HFFc6 (cell line): ENCODE measurements around the gene MVB12B. TPM values are rescaled to one million over a fixed set of nuclear protein-coding genes. Genes with fewer than 3 reads are reported as not detected.

ENCODE experiments used
- DNase-seq: peaks from one replicate; pipeline ENCODE4 v3.0.0-alpha.2; 2018
- H3K27ac Mint-ChIP-seq: 2 replicates; pipeline ENCODE4 v1.8.0; 2020; ENCODE audit warnings: mild to moderate bottlenecking, mixed read lengths
- H3K27me3 Mint-ChIP-seq: 2 replicates; pipeline ENCODE4 v1.8.0; 2021; ENCODE audit warnings: mild to moderate bottlenecking, moderate library complexity, mixed read lengths; ENCODE audit not compliant: insufficient read depth
- H3K36me3 Mint-ChIP-seq: 2 replicates; pipeline ENCODE4 v1.8.0; 2021; ENCODE audit warnings: low read depth, mixed read lengths
- H3K4me1 Mint-ChIP-seq: 2 replicates; pipeline ENCODE4 v1.8.0; 2020; ENCODE audit warnings: low read depth, mixed read lengths
- H3K4me3 Mint-ChIP-seq: 2 replicates; pipeline ENCODE4 v1.8.0; 2020; ENCODE audit warnings: mild to moderate bottlenecking, moderate library complexity, mixed read lengths
- H3K9me3 Mint-ChIP-seq: 2 replicates; pipeline ENCODE4 v1.8.0; 2020; ENCODE audit warnings: mild to moderate bottlenecking, mixed read lengths
- total RNA-seq, 6 experiments: library from RNA; stranded (reverse); fragmentation: NEBNext Ultra II Directional; extraction: Animal tissue kit (Norgen Biotek cat#: 25700); gene quantifications; 2 replicates in 1 of 6; 3 replicates in 5 of 6; pipeline ENCODE4 v1.2.3, GENCODE V29; 2021
- TF ChIP-seq, protein P1 (sequence below): fragments of 200-600 bp; sonication (generic); IDR thresholded peaks from 2 replicates; pipeline ENCODE4 v1.5.0; 2021; ENCODE audit warnings: antibody characterized with exemption, mild to moderate bottlenecking

Gene MVB12B
- total RNA-seq, 6 experiments from 2014 or later, result 4.4 to 8.3 (median 6.7) TPM

DNA sequence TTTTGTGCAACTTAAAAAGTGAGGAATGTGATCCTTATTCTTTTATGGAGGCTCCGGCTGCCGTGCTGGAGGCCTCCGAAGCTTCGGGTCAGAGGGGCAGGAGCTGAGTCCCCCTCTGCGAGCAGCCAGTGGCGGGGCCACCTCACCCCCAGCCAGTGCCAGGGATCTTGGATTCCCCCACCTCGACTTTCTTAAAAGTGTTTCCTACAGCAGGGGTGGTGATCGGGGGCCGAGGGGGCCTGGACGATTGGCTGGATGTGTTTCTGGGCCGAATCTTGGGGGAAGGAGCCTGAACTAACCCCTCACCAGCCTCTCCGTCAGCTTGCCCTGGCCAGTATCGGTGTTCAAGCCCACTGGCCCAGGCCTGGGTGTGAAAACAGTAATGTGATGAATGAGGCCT, 194.9 kb downstream of the MVB12B start:
- no peak for DNase-seq
- Mint-ChIP-seq H3K27ac (no peak overlapping the region), H3K4me3 (no peak overlapping the region), H3K27me3 (peaks cover 52% of the 10 kb centered on the region), H3K4me1 (peaks cover 38% of the 10 kb centered on the region), H3K36me3 (no peaks in the 10 kb centered on the region), H3K9me3 (no peaks in the 10 kb centered on the region)
- TF ChIP-seq, protein P1, sequence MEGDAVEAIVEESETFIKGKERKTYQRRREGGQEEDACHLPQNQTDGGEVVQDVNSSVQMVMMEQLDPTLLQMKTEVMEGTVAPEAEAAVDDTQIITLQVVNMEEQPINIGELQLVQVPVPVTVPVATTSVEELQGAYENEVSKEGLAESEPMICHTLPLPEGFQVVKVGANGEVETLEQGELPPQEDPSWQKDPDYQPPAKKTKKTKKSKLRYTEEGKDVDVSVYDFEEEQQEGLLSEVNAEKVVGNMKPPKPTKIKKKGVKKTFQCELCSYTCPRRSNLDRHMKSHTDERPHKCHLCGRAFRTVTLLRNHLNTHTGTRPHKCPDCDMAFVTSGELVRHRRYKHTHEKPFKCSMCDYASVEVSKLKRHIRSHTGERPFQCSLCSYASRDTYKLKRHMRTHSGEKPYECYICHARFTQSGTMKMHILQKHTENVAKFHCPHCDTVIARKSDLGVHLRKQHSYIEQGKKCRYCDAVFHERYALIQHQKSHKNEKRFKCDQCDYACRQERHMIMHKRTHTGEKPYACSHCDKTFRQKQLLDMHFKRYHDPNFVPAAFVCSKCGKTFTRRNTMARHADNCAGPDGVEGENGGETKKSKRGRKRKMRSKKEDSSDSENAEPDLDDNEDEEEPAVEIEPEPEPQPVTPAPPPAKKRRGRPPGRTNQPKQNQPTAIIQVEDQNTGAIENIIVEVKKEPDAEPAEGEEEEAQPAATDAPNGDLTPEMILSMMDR, result no peak

DNA sequence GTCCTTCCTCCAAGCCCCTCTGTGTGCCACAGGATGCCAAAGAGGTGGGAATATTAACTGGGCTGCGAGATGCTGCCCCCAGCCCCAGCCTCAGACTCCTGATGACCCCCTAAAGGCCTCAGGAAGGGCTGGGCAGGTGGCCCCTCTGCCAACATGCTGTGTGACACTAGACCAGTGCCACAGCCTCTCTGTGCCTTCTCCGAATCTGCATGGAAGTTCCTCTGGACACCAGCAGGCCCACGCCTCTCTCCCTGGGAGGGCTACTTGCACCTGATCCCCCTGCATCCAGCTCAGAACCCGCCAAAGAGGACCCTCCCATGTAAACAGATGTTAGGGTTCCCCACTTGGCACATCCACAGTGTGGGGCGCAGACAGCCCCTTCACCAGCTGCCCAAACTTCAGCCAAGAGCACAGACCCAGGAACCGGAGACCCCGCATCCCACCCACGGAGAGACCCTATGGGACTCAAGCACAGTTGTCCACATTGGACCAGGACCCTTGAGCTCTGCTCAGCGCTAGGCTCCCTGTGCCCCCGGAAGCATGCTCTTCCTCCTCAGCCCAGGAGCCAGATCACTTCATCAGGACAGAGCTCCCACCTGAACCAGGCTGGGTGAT, 195.5 kb downstream of the MVB12B start:
- H3K4me1 Mint-ChIP-seq, result peaks cover 32% of the 10 kb centered on the region
- H3K27me3 Mint-ChIP-seq, result peaks cover 56% of the 10 kb centered on the region
- no peaks in the 10 kb centered on the region for H3K9me3 Mint-ChIP-seq
- no peaks in the 10 kb centered on the region for H3K36me3 Mint-ChIP-seq
- no peak overlapping the region for H3K27ac Mint-ChIP-seq
- TF ChIP-seq, protein P1, result no peak
- DNase-seq, result no peak
- H3K4me3 Mint-ChIP-seq, result no peak overlapping the region

DNA sequence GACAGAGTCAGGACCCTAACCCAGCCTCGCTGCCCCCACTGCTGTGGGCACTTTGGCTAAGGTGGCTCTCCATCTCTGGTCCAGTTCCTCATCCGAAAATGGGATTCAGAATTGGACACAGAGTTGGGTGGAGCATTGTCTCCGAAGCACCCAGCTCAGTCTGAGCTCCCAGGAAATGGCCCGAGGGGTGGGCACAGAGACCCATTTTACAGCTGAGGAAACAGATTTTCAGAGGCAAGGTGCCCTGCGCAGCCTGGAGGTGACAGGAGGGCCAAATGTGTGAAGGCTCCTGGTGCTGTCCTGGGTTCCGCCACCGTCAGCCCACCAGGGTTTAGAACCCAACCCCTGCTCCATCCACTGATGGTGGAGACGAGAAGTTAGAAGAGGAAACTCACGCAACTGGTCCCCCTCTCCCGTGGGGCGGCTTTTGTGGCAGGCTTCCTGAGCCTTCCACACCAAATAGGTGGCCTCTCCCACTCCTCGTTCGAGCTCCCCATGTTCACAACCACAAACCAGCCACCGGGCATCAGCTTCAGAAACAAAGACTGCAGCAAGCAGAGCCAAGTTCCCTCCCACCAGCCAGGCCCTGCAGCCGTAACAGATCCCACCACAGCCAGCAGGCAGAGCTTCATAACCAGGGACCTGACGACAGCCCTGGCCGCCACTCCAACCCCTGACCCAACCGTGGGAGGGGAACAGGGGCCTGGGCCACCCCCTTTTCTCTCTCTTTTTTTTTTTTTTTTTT, 196.2 kb downstream of the MVB12B start:
- Mint-ChIP-seq H3K27ac (no peak overlapping the region), H3K4me1 (peaks cover 25% of the 10 kb centered on the region), H3K4me3 (no peak overlapping the region), H3K36me3 (no peaks in the 10 kb centered on the region), H3K9me3 (no peaks in the 10 kb centered on the region), H3K27me3 (peaks cover 62% of the 10 kb centered on the region)
- TF ChIP-seq, protein P1, result no peak
- DNase-seq, result no peak

DNA sequence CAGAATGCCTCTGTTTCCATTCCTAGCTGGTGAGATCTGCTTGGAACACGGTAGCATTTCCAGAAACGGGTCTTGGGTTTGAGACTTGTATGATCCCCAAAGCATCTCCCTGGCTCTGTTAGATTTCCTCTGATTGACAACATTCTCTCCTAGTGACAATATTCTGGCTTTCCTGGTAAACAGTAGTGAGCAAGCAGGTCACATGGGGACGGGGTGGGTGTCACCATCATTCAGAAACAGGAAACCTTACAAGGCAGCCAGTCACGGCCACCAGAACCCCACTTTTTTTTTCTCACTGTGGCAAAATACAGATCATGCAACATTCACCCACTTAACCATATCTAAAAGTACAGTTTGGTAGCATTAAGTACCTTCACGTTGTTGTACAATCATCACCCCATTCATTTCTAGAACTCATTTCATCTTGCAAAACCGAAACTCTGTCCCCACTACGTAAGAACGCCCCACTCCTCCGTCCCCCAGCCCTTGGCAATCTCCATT, 197.0 kb downstream of the MVB12B start:
- Mint-ChIP-seq H3K9me3 (no peaks in the 10 kb centered on the region), H3K27ac (no peak overlapping the region), H3K4me1 (peaks cover 17% of the 10 kb centered on the region), H3K27me3 (peaks cover 67% of the 10 kb centered on the region), H3K36me3 (no peaks in the 10 kb centered on the region), H3K4me3 (peak overlapping the region; percentile 67)
- TF ChIP-seq, protein P1, result no peak
- no peak for DNase-seq

DNA sequence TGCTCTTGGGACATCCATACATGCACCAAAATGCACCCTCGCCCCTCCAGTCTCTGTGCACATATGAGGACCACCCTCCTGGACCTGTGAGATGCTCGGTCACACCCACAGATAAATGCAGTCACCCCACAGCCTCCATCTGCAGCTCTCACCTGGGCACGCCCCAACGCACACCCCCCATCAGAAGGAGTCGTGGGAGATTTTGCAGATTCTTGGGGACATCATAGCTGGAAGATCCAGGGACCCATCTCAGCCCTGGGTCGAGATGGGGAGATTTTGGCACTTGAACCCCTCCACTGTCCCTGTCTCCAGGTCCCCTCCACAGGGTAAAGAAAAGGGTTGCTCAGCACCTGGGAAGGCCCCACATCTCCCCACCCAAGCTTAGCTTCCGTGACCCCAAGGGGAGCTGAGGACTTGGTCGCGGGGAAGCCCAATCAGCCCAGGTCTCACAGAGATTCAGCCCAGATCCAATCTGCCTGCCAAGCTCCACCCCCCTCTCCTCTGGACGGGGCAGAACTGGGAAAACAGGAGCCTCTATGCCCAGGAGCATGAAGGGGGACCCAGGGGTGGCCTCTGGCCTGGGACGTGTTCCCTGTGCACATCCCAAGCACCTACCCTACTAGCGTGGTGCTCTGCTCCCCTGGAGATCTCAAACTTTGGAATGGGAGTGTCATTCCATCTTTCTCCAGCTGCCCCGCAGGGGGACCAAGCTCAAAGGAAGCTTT, 197.9 kb downstream of the MVB12B start:
- no peak for DNase-seq
- Mint-ChIP-seq H3K27me3 (peaks cover 66% of the 10 kb centered on the region), H3K9me3 (no peaks in the 10 kb centered on the region), H3K27ac (no peak overlapping the region), H3K4me3 (no peak overlapping the region; the same call in 1 of the 2 replicates), H3K4me1 (peaks cover 15% of the 10 kb centered on the region), H3K36me3 (no peaks in the 10 kb centered on the region)
- TF ChIP-seq, protein P1, result no peak
